HEK293 (cell line): Measurements from ENCODE around the gene NFIB.
A peak's percentile ranks its signal among the peaks of the same experiment; 100 is the strongest.

Experiments used
- CTCF ChIA-PET: fragments of 350-600 bp; formaldehyde crosslinking; extraction: SDS; loops from one replicate; lab custom pipeline; 2021; ENCODE audit warnings: antibody characterized with exemption; lab: Yijun Ruan, JAX
- POLR2A ChIA-PET: fragments of 300-600 bp; formaldehyde crosslinking; extraction: SDS; loops from one replicate; lab custom pipeline; 2020; ENCODE audit warnings: antibody characterized with exemption, inconsistent platforms; lab: Yijun Ruan, JAX
- H3K27ac ChIP-seq: fragments of 200-500 bp; sonication (Bioruptor generic); 2 replicates; pipeline ENCODE4 v1.5.1; 2014; ENCODE audit warnings: low read depth, low read length, control low read depth, inconsistent platforms; ENCODE audit errors: extremely low read depth
- H3K36me3 ChIP-seq, 2 experiments: fragments of 200-500 bp in 1 of 2; sonication (Bioruptor generic) in 1 of 2; 1 replicate in 1 of 2; 2 replicates in 1 of 2; pipeline ENCODE4 v1.5.1; 2014 to 2017; ENCODE audit warnings: inconsistent platforms in 2 of 2, low read length in 2 of 2; ENCODE audit not compliant: control insufficient read depth in 2 of 2, insufficient read depth in 1 of 2
- H3K4me1 ChIP-seq: fragments of 200-500 bp; sonication (Bioruptor generic); 2 replicates; pipeline ENCODE4 v1.5.1; 2014; ENCODE audit warnings: mild to moderate bottlenecking, low read length, inconsistent platforms; ENCODE audit not compliant: control insufficient read depth, insufficient read depth
- H3K4me3 ChIP-seq: 2 replicates; pipeline ENCODE4 v1.5.1; 2011; ENCODE audit warnings: low read depth, mild to moderate bottlenecking, control low read depth, low read length, moderate library complexity
- H3K9me3 ChIP-seq: fragments of 200-500 bp; sonication (Bioruptor generic); 2 replicates; pipeline ENCODE4 v1.5.1; 2014; ENCODE audit warnings: low read depth, low read length, inconsistent platforms; ENCODE audit not compliant: control insufficient read depth, insufficient read depth
- GFI1B ChIP-seq: fragments of 450-650 bp; formaldehyde crosslinking; IDR thresholded peaks from 2 replicates; pipeline ENCODE4 v1.5.1; 2016; ENCODE audit warnings: missing biosample characterization, missing genetic modification characterization
- HOXA7 ChIP-seq: sonication (generic); formaldehyde crosslinking; IDR thresholded peaks from 2 replicates; pipeline ENCODE4 v1.8.1; 2022; ENCODE audit warnings: missing genetic modification reagents, borderline replicate concordance
- HOXD13 ChIP-seq: sonication (generic); formaldehyde crosslinking; IDR thresholded peaks from 2 replicates; pipeline ENCODE4 v1.8.0; 2022; ENCODE audit warnings: missing genetic modification reagents, borderline replicate concordance
- IKZF3 ChIP-seq: fragments of 450-650 bp; IDR thresholded peaks from 2 replicates; pipeline ENCODE4 v1.5.0; 2018; ENCODE audit warnings: missing biosample characterization, mild to moderate bottlenecking, missing genetic modification characterization, moderate library complexity
- OSR2 ChIP-seq: fragments of 450-650 bp; formaldehyde crosslinking; IDR thresholded peaks from 2 replicates; pipeline ENCODE4 v1.5.1; 2016; ENCODE audit warnings: missing biosample characterization, missing genetic modification characterization
- ZEB2 ChIP-seq: fragments of 450-650 bp; formaldehyde crosslinking; IDR thresholded peaks from 2 replicates; pipeline ENCODE4 v1.5.1; 2016; ENCODE audit warnings: missing biosample characterization, missing genetic modification characterization
- ZNF223 ChIP-seq: fragments of 450-650 bp; formaldehyde crosslinking; IDR thresholded peaks from 2 replicates; pipeline ENCODE4 v1.5.1; 2016; ENCODE audit warnings: missing biosample characterization, missing genetic modification characterization
- ZNF366 ChIP-seq: fragments of 450-650 bp; formaldehyde crosslinking; conservative IDR thresholded peaks from 2 replicates; pipeline ENCODE4 v1.5.1; 2016; ENCODE audit warnings: missing biosample characterization, missing genetic modification characterization
- ZNF544 ChIP-seq: fragments of 450-650 bp; formaldehyde crosslinking; IDR thresholded peaks from 2 replicates; pipeline ENCODE4 v1.5.0; 2017; ENCODE audit warnings: missing biosample characterization, missing genetic modification characterization
- ZNF560 ChIP-seq: fragments of 450-650 bp; formaldehyde crosslinking; IDR thresholded peaks from 2 replicates; pipeline ENCODE4 v1.5.1; 2017; ENCODE audit warnings: missing biosample characterization, missing genetic modification characterization, borderline replicate concordance
- ZNF561 ChIP-seq: fragments of 450-650 bp; IDR thresholded peaks from 2 replicates; pipeline ENCODE4 v1.5.1; 2018; ENCODE audit warnings: missing biosample characterization, missing genetic modification characterization, borderline replicate concordance
- ZNF629 ChIP-seq: fragments of 450-650 bp; formaldehyde crosslinking; IDR thresholded peaks from 2 replicates; pipeline ENCODE4 v1.5.1; 2017; ENCODE audit warnings: missing biosample characterization, missing genetic modification characterization
- ZNF660 ChIP-seq: fragments of 450-650 bp; IDR thresholded peaks from 2 replicates; pipeline ENCODE4 v1.5.1; 2018; ENCODE audit warnings: missing biosample characterization, mild to moderate bottlenecking, missing genetic modification characterization
- ZSCAN30 ChIP-seq: fragments of 450-650 bp; IDR thresholded peaks from 2 replicates; pipeline ENCODE4 v1.5.1; 2018; ENCODE audit warnings: missing biosample characterization, mild to moderate bottlenecking, missing genetic modification characterization, moderate library complexity
- ZXDB ChIP-seq: fragments of 450-650 bp; formaldehyde crosslinking; IDR thresholded peaks from 2 replicates; pipeline ENCODE4 v1.5.1; 2016; ENCODE audit warnings: missing biosample characterization, missing genetic modification characterization
- TF ChIP-seq, protein P1 (sequence below): fragments of 450-650 bp; formaldehyde crosslinking; IDR thresholded peaks from 2 replicates; pipeline ENCODE4 v1.5.1; 2017; ENCODE audit warnings: missing biosample characterization, missing genetic modification characterization
- TF ChIP-seq, protein P2 (sequence below): fragments of 450-650 bp; formaldehyde crosslinking; IDR thresholded peaks from 2 replicates; pipeline ENCODE4 v1.5.1; 2017; ENCODE audit warnings: missing biosample characterization, missing genetic modification characterization
- TF ChIP-seq, protein P3 (sequence below): fragments of 450-650 bp; formaldehyde crosslinking; conservative IDR thresholded peaks from 2 replicates; pipeline ENCODE4 v1.5.1; 2016; ENCODE audit warnings: low read depth, missing biosample characterization, missing genetic modification characterization
- TF ChIP-seq, protein P4 (sequence below): fragments of 450-650 bp; IDR thresholded peaks from 2 replicates; pipeline ENCODE4 v1.5.1; 2018; ENCODE audit warnings: missing biosample characterization, missing genetic modification characterization
- TF ChIP-seq, protein P5 (sequence below): fragments of 450-650 bp; formaldehyde crosslinking; IDR thresholded peaks from 2 replicates; pipeline ENCODE4 v1.5.1; 2016; ENCODE audit warnings: missing biosample characterization, missing genetic modification characterization
- TF ChIP-seq, protein P6 (sequence below): fragments of 450-650 bp; formaldehyde crosslinking; IDR thresholded peaks from 2 replicates; pipeline ENCODE4 v1.5.0; 2017; ENCODE audit warnings: missing biosample characterization, missing genetic modification characterization, borderline replicate concordance

The NFIB gene

DNA sequence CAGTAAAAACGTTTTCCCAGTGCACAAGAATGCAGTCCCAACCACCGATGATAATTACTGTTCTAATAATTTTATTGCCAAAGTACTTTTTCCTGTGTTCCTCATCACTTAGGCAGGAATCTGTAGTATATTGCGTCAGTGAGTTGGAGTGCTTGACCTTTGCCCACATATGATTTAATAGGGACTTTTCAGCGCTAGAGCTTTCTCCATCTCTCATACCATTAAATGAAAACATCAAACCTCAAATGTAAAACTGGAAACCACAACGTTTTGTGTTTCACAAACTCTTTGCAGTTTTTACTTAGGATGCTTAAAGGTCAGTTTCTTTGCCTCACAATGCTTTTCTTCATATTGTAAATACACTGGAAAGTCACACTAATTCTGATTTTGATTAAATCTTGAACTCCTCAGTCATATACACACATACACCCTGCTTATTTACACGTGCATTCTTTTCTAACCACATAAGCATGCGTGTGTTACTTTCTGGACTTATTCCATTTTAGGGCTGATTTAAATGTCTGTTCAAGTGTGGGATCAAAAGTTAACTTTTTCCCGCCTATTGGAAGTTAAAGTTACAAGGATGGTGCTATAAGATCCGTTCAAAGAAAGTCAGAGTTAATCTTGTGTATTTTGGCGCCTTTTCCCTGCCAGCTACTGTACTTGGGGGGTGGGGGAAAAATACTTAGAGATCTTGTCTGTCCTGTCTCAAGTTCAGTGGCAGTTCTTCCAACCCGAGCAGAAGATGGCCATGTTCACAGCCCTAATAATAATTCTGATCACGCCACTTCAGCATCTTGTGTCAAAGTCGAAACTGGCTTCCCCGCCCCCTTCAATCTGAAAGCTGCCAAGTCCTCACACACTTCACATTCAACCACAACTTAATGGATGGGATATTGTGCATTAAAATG, 6.6 kb upstream of the NFIB start:
- ChIA-PET CTCF (interaction anchor here (0.6 to 1.1 kb wide), 3 partner anchors 33 to 1047 kb away, joined by 3 to 4 read pairs (median 3); no protein-coding TSS in a partner anchor), POLR2A (interaction anchor here (0.6 to 0.9 kb wide), 3 partner anchors 50 to 237 kb away, joined by 3 to 5 read pairs (median 4); no protein-coding TSS in a partner anchor)
- Histone ChIP-seq H3K27ac (peak overlapping the region; percentile 94), H3K36me3 (no peaks in the 10 kb centered on the region), H3K4me3 (peak overlapping the region; percentile 55), H3K4me1 (peaks cover 34% of the 10 kb centered on the region), H3K9me3 (no peaks in the 10 kb centered on the region)
- TF ChIP-seq HOXA7 (CRISPR knock-in tag) (no peak), ZNF629 (peak; percentile 89), GFI1B (peak; percentile 67), ZXDB (peak; percentile 62), ZNF560 (no peak), ZNF223 (tag by site-specific recombination) (no peak), ZEB2 (tag by site-specific recombination) (peak; percentile 89), ZNF366 (peak; percentile 90), IKZF3 (tag by site-specific recombination) (peak; percentile 92), HOXD13 (CRISPR knock-in tag) (peak; percentile 92; the same call in 1 of the 2 replicates), ZNF561 (0 out of 2 replicates have a peak, but pooled peaks have one; percentile 20), ZNF544 (no peak), ZSCAN30 (tag by site-specific recombination) (peak; percentile 28; the same call in 1 of the 2 replicates), OSR2 (tag by site-specific recombination) (peak; percentile 89), ZNF660 (0 out of 2 replicates have a peak, but pooled peaks have one; percentile 13)
- TF ChIP-seq, protein P1, sequence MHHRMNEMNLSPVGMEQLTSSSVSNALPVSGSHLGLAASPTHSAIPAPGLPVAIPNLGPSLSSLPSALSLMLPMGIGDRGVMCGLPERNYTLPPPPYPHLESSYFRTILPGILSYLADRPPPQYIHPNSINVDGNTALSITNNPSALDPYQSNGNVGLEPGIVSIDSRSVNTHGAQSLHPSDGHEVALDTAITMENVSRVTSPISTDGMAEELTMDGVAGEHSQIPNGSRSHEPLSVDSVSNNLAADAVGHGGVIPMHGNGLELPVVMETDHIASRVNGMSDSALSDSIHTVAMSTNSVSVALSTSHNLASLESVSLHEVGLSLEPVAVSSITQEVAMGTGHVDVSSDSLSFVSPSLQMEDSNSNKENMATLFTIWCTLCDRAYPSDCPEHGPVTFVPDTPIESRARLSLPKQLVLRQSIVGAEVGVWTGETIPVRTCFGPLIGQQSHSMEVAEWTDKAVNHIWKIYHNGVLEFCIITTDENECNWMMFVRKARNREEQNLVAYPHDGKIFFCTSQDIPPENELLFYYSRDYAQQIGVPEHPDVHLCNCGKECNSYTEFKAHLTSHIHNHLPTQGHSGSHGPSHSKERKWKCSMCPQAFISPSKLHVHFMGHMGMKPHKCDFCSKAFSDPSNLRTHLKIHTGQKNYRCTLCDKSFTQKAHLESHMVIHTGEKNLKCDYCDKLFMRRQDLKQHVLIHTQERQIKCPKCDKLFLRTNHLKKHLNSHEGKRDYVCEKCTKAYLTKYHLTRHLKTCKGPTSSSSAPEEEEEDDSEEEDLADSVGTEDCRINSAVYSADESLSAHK (tag by site-specific recombination) = peak; percentile 74
- TF ChIP-seq, protein P2, sequence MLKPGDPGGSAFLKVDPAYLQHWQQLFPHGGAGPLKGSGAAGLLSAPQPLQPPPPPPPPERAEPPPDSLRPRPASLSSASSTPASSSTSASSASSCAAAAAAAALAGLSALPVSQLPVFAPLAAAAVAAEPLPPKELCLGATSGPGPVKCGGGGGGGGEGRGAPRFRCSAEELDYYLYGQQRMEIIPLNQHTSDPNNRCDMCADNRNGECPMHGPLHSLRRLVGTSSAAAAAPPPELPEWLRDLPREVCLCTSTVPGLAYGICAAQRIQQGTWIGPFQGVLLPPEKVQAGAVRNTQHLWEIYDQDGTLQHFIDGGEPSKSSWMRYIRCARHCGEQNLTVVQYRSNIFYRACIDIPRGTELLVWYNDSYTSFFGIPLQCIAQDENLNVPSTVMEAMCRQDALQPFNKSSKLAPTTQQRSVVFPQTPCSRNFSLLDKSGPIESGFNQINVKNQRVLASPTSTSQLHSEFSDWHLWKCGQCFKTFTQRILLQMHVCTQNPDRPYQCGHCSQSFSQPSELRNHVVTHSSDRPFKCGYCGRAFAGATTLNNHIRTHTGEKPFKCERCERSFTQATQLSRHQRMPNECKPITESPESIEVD = peak; percentile 100
- TF ChIP-seq, protein P3, sequence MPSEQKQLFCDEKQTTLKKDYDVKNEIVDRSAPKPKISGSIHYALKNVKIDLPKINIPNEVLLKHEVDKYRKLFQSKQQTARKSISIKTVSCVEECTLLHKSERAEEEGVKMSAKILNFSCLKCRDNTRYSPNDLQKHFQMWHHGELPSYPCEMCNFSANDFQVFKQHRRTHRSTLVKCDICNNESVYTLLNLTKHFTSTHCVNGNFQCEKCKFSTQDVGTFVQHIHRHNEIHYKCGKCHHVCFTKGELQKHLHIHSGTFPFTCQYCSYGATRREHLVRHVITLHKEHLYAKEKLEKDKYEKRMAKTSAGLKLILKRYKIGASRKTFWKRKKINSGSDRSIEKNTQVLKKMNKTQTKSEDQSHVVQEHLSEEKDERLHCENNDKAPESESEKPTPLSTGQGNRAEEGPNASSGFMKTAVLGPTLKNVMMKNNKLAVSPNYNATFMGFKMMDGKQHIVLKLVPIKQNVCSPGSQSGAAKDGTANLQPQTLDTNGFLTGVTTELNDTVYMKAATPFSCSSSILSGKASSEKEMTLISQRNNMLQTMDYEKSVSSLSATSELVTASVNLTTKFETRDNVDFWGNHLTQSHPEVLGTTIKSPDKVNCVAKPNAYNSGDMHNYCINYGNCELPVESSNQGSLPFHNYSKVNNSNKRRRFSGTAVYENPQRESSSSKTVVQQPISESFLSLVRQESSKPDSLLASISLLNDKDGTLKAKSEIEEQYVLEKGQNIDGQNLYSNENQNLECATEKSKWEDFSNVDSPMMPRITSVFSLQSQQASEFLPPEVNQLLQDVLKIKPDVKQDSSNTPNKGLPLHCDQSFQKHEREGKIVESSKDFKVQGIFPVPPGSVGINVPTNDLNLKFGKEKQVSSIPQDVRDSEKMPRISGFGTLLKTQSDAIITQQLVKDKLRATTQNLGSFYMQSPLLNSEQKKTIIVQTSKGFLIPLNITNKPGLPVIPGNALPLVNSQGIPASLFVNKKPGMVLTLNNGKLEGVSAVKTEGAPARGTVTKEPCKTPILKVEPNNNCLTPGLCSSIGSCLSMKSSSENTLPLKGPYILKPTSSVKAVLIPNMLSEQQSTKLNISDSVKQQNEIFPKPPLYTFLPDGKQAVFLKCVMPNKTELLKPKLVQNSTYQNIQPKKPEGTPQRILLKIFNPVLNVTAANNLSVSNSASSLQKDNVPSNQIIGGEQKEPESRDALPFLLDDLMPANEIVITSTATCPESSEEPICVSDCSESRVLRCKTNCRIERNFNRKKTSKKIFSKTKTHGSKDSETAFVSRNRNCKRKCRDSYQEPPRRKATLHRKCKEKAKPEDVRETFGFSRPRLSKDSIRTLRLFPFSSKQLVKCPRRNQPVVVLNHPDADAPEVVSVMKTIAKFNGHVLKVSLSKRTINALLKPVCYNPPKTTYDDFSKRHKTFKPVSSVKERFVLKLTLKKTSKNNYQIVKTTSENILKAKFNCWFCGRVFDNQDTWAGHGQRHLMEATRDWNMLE (tag by site-specific recombination) = 0 out of 2 replicates have a peak, but pooled peaks have one; percentile 12
- TF ChIP-seq, protein P4, sequence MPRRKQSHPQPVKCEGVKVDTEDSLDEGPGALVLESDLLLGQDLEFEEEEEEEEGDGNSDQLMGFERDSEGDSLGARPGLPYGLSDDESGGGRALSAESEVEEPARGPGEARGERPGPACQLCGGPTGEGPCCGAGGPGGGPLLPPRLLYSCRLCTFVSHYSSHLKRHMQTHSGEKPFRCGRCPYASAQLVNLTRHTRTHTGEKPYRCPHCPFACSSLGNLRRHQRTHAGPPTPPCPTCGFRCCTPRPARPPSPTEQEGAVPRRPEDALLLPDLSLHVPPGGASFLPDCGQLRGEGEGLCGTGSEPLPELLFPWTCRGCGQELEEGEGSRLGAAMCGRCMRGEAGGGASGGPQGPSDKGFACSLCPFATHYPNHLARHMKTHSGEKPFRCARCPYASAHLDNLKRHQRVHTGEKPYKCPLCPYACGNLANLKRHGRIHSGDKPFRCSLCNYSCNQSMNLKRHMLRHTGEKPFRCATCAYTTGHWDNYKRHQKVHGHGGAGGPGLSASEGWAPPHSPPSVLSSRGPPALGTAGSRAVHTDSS (tag by site-specific recombination) = peak; percentile 22; the same call in 1 of the 2 replicates
- TF ChIP-seq, protein P5, sequence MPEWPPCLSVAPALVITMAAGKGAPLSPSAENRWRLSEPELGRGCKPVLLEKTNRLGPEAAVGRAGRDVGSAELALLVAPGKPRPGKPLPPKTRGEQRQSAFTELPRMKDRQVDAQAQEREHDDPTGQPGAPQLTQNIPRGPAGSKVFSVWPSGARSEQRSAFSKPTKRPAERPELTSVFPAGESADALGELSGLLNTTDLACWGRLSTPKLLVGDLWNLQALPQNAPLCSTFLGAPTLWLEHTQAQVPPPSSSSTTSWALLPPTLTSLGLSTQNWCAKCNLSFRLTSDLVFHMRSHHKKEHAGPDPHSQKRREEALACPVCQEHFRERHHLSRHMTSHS (tag by site-specific recombination) = no peak
- TF ChIP-seq, protein P6, sequence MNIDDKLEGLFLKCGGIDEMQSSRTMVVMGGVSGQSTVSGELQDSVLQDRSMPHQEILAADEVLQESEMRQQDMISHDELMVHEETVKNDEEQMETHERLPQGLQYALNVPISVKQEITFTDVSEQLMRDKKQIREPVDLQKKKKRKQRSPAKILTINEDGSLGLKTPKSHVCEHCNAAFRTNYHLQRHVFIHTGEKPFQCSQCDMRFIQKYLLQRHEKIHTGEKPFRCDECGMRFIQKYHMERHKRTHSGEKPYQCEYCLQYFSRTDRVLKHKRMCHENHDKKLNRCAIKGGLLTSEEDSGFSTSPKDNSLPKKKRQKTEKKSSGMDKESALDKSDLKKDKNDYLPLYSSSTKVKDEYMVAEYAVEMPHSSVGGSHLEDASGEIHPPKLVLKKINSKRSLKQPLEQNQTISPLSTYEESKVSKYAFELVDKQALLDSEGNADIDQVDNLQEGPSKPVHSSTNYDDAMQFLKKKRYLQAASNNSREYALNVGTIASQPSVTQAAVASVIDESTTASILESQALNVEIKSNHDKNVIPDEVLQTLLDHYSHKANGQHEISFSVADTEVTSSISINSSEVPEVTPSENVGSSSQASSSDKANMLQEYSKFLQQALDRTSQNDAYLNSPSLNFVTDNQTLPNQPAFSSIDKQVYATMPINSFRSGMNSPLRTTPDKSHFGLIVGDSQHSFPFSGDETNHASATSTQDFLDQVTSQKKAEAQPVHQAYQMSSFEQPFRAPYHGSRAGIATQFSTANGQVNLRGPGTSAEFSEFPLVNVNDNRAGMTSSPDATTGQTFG (tag by site-specific recombination) = no peak
